Suppressor macrophage treated with lipopolysaccharide for 1 hour (primary cell): ENCODE results near the gene MANEA.
"Not testable (repeated sequence)": the region's sequence is repeated elsewhere in the genome, so short reads cannot be mapped to it uniquely, and the experiment has no call there.

Source experiments
- DNase-seq, 3 donors: peaks; one replicate each; pipeline ENCODE4 v3.0.0-alpha.2; 2020 to 2022

The MANEA gene, protein sequence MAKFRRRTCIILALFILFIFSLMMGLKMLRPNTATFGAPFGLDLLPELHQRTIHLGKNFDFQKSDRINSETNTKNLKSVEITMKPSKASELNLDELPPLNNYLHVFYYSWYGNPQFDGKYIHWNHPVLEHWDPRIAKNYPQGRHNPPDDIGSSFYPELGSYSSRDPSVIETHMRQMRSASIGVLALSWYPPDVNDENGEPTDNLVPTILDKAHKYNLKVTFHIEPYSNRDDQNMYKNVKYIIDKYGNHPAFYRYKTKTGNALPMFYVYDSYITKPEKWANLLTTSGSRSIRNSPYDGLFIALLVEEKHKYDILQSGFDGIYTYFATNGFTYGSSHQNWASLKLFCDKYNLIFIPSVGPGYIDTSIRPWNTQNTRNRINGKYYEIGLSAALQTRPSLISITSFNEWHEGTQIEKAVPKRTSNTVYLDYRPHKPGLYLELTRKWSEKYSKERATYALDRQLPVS

DNA sequence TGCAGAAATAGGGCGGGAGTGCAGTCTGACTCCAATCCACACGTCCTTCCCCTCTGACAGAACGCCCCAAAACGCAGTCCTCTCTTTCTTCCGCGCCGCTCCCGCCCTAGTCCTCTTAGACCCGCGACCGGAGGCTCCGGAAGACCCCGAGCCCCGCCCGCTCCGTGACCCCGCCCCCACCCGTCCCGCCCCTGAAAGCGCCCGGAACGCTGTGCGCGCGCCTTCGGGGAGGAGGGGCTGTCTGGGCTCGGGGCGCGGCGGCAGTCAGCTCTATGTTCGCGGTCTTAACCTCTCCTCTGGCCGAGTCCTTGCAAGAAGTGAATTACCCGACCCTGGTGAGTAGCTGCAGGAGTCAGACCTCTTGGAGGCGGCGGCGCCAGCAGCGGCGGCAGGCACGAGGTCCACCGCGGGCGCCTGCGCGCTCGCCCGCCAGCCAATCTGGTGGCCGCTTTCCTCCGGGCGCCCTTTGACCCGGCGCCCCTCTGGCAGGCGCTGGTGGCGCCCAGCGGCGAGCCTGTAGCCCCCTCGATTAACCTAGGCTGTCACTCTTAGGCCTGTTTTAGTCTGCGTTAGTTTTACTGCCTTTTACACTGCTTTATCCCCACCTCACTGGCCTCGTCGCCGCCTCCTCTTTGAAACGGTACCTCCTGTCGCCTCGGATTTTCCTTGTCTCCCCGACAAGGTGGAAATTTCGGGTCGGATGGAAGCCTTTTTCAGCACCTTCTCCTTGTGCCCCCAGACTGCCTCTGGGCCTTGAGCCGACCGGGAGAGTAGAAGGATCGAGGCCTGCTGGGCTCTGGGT, at the start of gene MANEA:
Gene MANEA (plus strand): TSS at position 232 of the 802 bp plus-strand sequence. CDS start 8,905 bp downstream, outside the sequence.
- DNase-seq: peak; percentile 86 to 89 (median 89)

DNA sequence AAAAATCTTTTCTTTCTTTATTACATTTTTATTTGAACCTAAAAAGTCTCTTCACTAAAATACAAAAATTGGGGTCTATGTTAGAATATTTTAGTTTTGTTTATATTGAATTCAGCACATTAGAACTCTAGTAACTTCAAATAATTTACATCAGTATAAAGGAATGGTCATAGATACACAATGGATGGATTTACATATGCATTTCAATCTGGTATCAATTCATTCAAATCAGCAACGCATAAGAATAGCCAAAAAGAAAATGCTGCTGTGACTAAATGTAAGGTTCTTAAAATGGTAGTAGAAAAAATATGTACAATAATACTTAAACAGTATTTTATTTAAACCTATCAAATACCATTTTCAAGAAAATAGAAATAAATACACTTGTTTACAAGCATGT, 47.6 kb upstream of the MANEA start:
- DNase-seq: no peak

GRCh38 chr6:95530176-95530819, 47.0 kb upstream of the MANEA start:
- no peak for DNase-seq

GRCh38 chr6:95543798-95544197, 33.5 kb upstream of the MANEA start:
- no peak for DNase-seq

DNA sequence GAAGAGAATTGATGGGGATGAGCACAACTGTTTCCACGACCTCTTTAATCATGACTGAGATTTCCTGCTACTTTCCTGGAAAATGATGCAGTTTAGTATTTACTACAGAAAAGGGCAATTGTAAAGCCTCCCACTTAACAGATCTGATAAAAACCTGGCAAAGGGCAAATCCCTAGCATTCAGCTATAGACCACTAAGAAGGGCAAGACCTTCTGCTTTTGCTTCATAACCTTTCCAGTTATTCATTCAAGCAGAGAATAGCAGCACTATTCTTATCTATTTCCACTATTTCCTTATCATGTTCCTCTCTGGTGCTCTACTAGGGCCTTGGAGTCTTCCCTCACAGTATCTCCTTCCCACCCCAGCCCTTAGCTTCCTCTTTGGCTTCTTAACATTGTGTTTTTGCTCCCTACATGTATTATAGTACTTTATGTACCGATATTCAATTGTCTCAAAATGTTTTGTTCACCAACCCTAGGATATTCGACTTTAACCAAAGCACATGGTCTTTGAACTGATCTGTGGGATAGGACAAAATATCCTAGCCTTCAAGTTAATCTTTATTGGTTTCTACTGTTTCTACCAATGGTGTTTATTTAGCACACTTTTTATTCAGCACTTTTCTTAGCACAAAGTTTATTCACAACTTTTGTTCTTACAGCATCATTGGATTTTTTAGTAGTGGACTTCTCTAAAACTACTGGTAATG, 32.7 kb upstream of the MANEA start:
- no peak for DNase-seq

GRCh38 chr6:95545226-95545625, 32.1 kb upstream of the MANEA start:
- DNase-seq: no peak

GRCh38 chr6:95545686-95546085, 31.6 kb upstream of the MANEA start:
- DNase-seq: no peak

DNA sequence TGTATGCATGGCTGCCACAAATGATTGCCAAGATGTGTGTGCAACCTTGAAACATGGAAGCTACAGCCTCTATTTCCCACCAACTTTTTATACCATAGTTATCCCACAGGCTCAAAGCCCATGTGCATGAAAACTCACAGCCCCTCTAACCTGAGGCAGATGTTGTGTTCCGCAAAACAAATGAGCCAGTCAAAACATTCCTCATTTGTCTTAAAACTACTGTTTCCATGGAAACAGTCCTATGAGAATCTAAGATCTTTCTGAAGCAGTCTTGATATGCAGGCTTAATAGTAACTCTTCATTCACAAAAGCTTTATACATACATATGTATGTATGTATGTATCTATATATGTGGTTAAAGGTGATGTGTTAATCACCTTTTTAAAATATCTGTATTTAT, 31.2 kb upstream of the MANEA start:
- DNase-seq: no peak

DNA sequence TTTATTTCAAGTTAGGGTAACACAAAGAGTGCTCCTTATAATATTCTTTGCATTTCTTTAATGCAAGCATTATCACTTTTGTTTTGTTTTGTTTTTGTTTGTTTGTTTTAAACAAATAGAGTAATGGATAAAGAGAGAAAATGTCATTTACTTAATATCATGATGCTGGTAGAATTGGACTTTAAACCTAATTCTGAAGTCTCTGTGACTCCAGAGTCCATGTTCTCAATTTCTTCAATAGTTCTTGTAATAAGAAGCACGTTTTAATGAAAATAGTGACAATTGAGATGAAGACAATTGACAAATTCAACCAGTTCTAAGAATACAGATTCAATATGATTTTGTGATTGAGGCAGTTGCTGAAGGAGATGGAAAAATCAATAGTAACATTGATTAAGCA, 30.3 kb upstream of the MANEA start:
- no peak for DNase-seq

GRCh38 chr6:95548188-95548786, 29.0 kb upstream of the MANEA start:
- no peak for DNase-seq

GRCh38 chr6:95551678-95552324, 25.5 kb upstream of the MANEA start:
- DNase-seq: no peak

- no peak for DNase-seq
These were observed 23.5 kb upstream of the MANEA start for GRCh38 chr6:95553880-95554279.

DNA sequence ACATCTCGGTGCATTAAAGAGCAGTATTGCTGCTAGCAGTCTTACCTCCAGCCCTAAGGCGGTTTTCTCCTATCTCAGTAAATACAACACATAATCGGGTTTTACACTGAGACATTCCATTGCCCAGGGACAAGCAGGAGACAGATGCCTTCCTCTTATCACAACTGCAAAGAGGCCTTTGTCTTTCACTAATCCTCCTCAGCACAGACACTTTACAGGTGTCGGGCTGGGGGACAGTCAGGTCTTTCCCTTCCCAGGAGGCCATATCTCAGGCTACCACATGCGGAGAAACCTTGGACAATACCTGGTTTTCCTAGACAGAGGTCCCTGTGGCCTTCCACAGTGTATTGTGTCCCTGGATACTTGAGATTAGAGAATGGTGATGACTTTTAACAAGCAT, 16.4 kb upstream of the MANEA start:
- DNase-seq: not testable (repeated sequence)

- DNase-seq: no peak
These were observed 7.8 kb upstream of the MANEA start for GRCh38 chr6:95569560-95569959.

- DNase-seq: peak in 2 of 3 donors; percentile 17 to 22
These were observed 5.2 kb upstream of the MANEA start for GRCh38 chr6:95572098-95572497.

GRCh38 chr6:95574811-95575210, 2.5 kb upstream of the MANEA start:
- peak; percentile 27 to 66 (median 57) for DNase-seq

DNA sequence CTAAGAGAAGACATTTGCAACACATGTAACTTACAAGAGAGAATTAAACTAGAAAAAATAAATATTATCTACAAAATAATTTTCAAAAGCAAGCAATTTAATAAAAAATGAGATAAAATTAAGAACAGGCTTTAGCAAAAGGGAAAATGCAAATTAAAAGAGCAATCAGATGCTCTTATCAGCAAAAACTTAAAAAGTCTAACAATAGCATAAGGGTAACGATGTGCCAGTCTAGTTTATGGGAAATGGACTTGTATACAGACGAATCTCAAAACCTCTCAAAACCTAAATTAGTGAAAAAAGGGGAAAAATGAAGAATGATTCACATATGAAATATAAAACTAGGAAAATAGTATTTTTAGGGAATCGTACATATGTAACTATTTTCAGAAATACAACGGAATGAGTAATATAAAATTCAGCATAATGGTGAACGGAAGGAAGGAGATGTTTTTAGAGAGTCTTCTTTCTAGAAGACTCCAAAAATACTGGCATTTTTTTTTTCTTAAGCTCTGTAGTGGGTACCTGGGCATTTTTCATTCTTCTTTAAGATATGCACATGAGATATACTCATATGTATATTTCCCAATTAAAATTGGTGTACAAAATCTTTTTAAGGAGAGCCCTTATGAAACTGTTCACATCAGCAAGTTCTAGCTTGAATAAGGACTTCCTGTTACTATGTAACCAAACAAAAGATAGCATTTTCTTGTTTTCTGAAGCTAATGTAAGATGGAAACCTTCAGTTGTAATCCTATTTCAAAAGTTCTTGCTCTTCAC, 927 bp upstream of the MANEA start:
- peak; percentile 9 to 57 (median 44) for DNase-seq

GRCh38 chr6:95576998-95577303, 384 bp upstream of the MANEA start:
- no peak for DNase-seq

DNA sequence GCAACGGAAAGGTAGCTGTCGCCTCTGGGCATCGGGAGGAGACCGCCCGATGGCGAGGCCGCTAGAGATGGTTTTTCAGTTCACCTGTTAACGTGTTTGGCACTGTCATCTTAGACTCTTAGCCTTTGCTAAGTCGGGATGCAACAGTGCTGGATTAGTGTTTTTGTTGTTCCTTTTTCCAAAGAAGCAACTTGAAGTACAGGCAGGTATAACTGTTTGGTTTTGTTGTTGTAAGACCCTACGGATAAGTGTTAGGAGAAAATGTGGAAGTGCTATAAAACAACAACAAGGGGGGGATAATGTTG, 723 bp downstream of the MANEA start:
- DNase-seq: peak in 1 of 3 donors; percentile 6

- no peak for DNase-seq
These were observed 3.7 kb downstream of the MANEA start for GRCh38 chr6:95581073-95581472.

DNA sequence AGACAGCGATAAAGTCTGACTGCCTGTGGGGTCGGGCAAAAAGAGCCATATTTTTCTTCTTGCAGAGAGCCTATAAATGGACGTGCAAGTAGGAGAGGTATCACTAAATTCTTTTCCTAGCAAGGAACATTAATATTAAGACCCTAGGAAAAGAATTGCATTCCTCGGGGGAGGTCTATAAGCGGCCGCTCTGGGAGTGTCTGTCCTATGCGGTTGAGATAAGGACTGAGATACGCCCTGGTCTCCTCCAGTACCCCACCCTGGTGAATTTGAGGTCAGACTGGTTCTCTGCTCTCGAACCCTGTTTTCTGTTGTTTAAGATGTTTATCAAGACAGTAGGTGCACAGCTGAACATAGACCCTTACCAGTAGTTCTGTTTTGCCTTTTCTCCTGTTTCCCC, 6.9 kb downstream of the MANEA start:
- not testable (repeated sequence) for DNase-seq
